Measurements from ENCODE around the gene SRRT.

SRRT gene

GRCh38 chr7:100901921-100902332 is 27.0 kb downstream of the SRRT start:
- Histone ChIP-seq H3K9me3 (ENCODE audit: control insufficient read depth, insufficient read depth, low read depth, low read length) (no peaks in the 10 kb centered on the region), H3K4me1 (ENCODE audit: control insufficient read depth, insufficient read depth, low read length) (no peaks in the 10 kb centered on the region), H3K4me3 (ENCODE audit: low read depth, low read length) (no peak overlapping the region), H3K36me3 (ENCODE audit: control insufficient read depth in 2 of 2, insufficient read depth in 1 of 2, low read length in 2 of 2) (no peaks in the 10 kb centered on the region), H3K27ac (ENCODE audit: extremely low read depth, low read depth, low read length) (no peak overlapping the region)
- ChIA-PET CTCF (interaction anchor here (0.5 to 3.9 kb wide), 3 partner anchors 157 to 290 kb away, joined by 3 to 22 read pairs (median 3); no protein-coding TSS in a partner anchor), POLR2A (no interaction called here)
- TF ChIP-seq ZNF645 (tag by site-specific recombination; IDR thresholded peaks at IDR 0.05) (no peak), ZNF404 (tag by site-specific recombination; IDR thresholded peaks at IDR 0.05) (no peak), ZNF639 (tag by site-specific recombination; IDR thresholded peaks at IDR 0.05) (no peak)

GRCh38 chr7:100902638-100903037 is 27.7 kb downstream of the SRRT start:
- no peaks in the 10 kb centered on the region for H3K4me1 ChIP-seq (ENCODE audit: control insufficient read depth, insufficient read depth, low read length)
- no peaks in the 10 kb centered on the region for H3K36me3 ChIP-seq (ENCODE audit: control insufficient read depth in 2 of 2, insufficient read depth in 1 of 2, low read length in 2 of 2)
- no peak for TF ChIP-seq KLF1 (tag by site-specific recombination; IDR thresholded peaks at IDR 0.05)
- no peak for TF ChIP-seq ZNF626 (tag by site-specific recombination; IDR thresholded peaks at IDR 0.05)
- no peak for TF ChIP-seq ZNF544 (tag by site-specific recombination; IDR thresholded peaks at IDR 0.05)
- TF ChIP-seq ZNF24 (tag by site-specific recombination; IDR thresholded peaks at IDR 0.05), result no peak
- TF ChIP-seq AEBP2 (tag by site-specific recombination; IDR thresholded peaks at IDR 0.05; ENCODE audit: borderline replicate concordance), result no peak
- no peak for TF ChIP-seq KLF7 (tag by site-specific recombination; IDR thresholded peaks at IDR 0.05; ENCODE audit: borderline replicate concordance)
- TF ChIP-seq ZNF112 (tag by site-specific recombination; IDR thresholded peaks at IDR 0.05), result no peak
- TF ChIP-seq ZNF76 (tag by site-specific recombination; IDR thresholded peaks at IDR 0.05; ENCODE audit: borderline replicate concordance, low read depth), result no peak
- TF ChIP-seq ZFP41 (tag by site-specific recombination; IDR thresholded peaks at IDR 0.05; ENCODE audit: borderline replicate concordance), result no peak
- no peak for TF ChIP-seq PRDM1 (tag by site-specific recombination; IDR thresholded peaks at IDR 0.05)
- no peak for TF ChIP-seq ZNF530 (tag by site-specific recombination; IDR thresholded peaks at IDR 0.05; ENCODE audit: low read depth)
- TF ChIP-seq ZNF132 (tag by site-specific recombination; IDR thresholded peaks at IDR 0.05; ENCODE audit: borderline replicate concordance), result no peak
- TF ChIP-seq PATZ1 (tag by site-specific recombination; IDR thresholded peaks at IDR 0.05), result no peak
- no peak for TF ChIP-seq ZNF449 (tag by site-specific recombination; IDR thresholded peaks at IDR 0.05)
- TF ChIP-seq ZNF302 (tag by site-specific recombination; IDR thresholded peaks at IDR 0.05; ENCODE audit: low read depth), result no peak
- TF ChIP-seq INSM2 (tag by site-specific recombination; IDR thresholded peaks at IDR 0.05), result no peak
- TF ChIP-seq ZNF248 (tag by site-specific recombination; IDR thresholded peaks at IDR 0.05), result no peak
- no peak for TF ChIP-seq ZNF114 (tag by site-specific recombination; IDR thresholded peaks at IDR 0.05)
- ChIA-PET POLR2A (no interaction called here), CTCF (interaction anchor here (0.7 to 3.9 kb wide), 2 partner anchors 156 to 183 kb away, joined by 3 to 22 read pairs; no protein-coding TSS in a partner anchor)
- no peak overlapping the region for H3K27ac ChIP-seq (ENCODE audit: extremely low read depth, low read depth, low read length)
- H3K4me3 ChIP-seq (ENCODE audit: low read depth, low read length), result no peak overlapping the region
- no peaks in the 10 kb centered on the region for H3K9me3 ChIP-seq (ENCODE audit: control insufficient read depth, insufficient read depth, low read depth, low read length)

All from HEK293 (cell line).